Measurements from ENCODE around the gene BCKDHA.

GRCh38 chr19:41421973-41422372 is 24.4 kb downstream of the BCKDHA start:
- TF ChIP-seq, protein P1, sequence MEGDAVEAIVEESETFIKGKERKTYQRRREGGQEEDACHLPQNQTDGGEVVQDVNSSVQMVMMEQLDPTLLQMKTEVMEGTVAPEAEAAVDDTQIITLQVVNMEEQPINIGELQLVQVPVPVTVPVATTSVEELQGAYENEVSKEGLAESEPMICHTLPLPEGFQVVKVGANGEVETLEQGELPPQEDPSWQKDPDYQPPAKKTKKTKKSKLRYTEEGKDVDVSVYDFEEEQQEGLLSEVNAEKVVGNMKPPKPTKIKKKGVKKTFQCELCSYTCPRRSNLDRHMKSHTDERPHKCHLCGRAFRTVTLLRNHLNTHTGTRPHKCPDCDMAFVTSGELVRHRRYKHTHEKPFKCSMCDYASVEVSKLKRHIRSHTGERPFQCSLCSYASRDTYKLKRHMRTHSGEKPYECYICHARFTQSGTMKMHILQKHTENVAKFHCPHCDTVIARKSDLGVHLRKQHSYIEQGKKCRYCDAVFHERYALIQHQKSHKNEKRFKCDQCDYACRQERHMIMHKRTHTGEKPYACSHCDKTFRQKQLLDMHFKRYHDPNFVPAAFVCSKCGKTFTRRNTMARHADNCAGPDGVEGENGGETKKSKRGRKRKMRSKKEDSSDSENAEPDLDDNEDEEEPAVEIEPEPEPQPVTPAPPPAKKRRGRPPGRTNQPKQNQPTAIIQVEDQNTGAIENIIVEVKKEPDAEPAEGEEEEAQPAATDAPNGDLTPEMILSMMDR (IDR thresholded peaks at IDR 0.05; ENCODE audit: insufficient read depth, low read length, poor library complexity, severe bottlenecking), result no peak
- TF ChIP-seq EZH2phosphoT487 (conservative IDR thresholded peaks at IDR 0.05; ENCODE audit: low read length), result no peak
